Stimulated activated CD4-positive, alpha-beta T cell treated with anti-CD3 and anti-CD28 coated beads, Interleukin-4, amount 100 ng/mL, for 24 hours (primary cell): ENCODE results near the gene ATP8B4.
A peak's percentile ranks its signal among the peaks of the same experiment; 100 is the strongest.
"Not testable (repeated sequence)": the region's sequence is repeated elsewhere in the genome, so short reads cannot be mapped to it uniquely, and the experiment has no call there.

Source experiments
- DNase-seq: peaks from one replicate; pipeline ENCODE4 v3.0.0-alpha.2; 2020

The ATP8B4 gene

DNA sequence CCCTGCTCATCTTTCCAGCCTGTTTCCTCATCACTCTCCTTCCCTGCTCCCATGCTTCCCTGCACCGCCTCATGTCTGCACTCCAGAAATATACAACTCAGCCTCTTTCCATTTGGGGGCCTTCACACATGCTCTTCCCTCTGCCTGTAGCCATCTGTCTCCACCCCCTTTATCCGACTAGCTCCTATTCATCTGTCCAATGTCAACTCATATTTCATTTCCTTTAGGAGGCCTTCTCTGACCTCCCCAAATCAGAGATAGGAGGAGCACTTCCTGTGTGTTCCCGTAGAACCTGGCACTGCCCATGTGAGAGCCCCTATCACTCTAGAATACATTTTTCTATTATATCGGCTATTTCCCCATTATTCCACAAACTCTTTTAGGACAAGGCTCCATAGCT is 10.6 kb downstream of the ATP8B4 start:
- DNase-seq, result no peak

GRCh38 chr15:50107591-50108408 is 11.2 kb downstream of the ATP8B4 start:
- no peak for DNase-seq

DNA sequence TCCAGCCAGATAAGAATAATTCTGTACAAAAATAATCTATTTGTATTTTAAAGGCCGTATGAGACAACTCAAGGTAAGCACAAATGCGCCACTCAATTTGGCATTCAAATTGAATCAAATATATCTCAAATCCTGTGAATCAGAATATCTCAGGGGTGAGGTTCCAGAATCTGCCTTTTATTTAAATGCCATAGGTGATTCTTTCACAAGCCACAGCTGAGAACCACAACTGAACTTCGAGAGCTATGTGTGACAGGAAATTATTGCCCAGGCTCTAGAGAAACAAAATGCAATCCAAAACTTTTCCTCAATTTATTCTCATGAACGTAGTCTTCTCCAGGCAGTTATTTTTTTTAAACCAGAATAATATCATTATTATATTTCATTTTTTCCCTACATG is 11.9 kb downstream of the ATP8B4 start:
- DNase-seq, result no peak

DNA sequence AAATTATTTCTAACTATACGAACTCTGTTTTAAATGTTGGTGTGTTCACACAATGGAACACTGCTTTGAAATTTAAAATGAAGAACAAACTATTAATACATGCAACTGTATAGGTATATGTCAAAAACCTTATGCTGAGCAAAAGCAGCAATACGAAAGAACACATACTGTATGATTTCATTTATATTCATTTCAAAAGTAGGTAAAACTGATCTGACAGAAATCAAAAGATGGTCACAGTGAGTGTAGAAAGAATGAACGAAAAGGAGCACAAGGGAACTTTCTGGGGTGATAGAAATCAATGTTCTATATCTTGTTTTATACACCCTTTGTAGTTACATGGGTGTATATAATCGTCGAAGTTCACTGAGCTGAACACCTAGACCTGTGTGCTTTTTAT is 12.6 kb downstream of the ATP8B4 start:
- DNase-seq, result no peak

- no peak for DNase-seq
These were observed 18.5 kb downstream of the ATP8B4 start for GRCh38 chr15:50100486-50100885.

GRCh38 chr15:50098545-50098944 is 20.5 kb downstream of the ATP8B4 start:
- DNase-seq, result no peak

- no peak for DNase-seq
These were observed 22.9 kb downstream of the ATP8B4 start for GRCh38 chr15:50095938-50096821.

- not testable (repeated sequence) for DNase-seq
These were observed 29.6 kb downstream of the ATP8B4 start for GRCh38 chr15:50089386-50089785.

- no peak for DNase-seq
These were observed 34.1 kb downstream of the ATP8B4 start for GRCh38 chr15:50084932-50085331.

DNA sequence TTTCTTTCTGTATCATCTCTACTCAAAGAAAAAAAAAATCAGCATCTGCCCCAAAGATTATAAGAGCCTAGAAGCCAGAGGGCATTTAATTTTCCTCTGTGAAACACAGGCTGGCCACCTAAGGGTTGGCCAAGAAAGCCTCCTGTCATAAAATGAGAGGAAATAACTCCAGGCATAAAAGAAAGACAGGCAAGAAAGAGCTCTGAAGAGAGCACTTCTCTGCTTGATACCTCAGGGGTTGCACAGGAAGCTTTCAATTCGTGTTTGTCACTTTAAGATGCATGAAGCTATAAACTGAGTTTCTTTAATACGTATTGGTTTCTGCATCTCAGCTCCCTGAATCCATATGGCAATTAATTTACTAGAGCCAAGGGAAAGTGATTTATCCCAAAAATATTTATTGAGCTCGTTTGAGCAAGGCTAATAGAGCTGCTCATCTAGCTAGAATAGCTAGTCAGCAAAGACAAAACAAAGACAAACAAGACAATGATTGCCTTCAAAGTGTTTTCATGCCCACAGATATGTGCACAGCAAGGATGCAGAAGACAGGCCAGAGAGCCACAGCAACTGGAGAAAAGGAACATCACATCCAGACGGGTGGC is 35.5 kb downstream of the ATP8B4 start:
- no peak for DNase-seq

GRCh38 chr15:50082066-50082465 is 37.0 kb downstream of the ATP8B4 start:
- no peak for DNase-seq

DNA sequence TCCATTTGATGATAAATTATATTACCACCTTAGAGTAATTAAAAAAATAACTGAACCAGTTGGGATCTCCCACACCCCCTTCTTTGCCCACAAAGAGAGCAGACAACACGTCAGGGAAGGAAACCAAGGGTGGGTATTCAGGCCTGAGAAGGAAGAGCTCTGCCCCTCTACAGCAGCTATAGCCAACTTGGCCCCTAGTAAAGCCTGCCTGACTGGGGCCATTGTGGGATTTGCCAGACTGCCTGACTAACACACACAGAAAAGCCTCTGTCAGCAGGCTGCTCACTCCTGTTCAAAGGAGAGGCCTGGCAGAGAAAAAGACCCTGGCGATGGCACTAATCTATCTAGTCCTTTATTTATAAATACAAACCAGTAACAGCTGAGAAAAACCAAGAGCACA is 41.4 kb downstream of the ATP8B4 start:
- DNase-seq, result no peak

GRCh38 chr15:50077176-50077575 is 41.9 kb downstream of the ATP8B4 start:
- DNase-seq, result no peak

GRCh38 chr15:50075319-50075718 is 43.7 kb downstream of the ATP8B4 start:
- DNase-seq, result no peak

DNA sequence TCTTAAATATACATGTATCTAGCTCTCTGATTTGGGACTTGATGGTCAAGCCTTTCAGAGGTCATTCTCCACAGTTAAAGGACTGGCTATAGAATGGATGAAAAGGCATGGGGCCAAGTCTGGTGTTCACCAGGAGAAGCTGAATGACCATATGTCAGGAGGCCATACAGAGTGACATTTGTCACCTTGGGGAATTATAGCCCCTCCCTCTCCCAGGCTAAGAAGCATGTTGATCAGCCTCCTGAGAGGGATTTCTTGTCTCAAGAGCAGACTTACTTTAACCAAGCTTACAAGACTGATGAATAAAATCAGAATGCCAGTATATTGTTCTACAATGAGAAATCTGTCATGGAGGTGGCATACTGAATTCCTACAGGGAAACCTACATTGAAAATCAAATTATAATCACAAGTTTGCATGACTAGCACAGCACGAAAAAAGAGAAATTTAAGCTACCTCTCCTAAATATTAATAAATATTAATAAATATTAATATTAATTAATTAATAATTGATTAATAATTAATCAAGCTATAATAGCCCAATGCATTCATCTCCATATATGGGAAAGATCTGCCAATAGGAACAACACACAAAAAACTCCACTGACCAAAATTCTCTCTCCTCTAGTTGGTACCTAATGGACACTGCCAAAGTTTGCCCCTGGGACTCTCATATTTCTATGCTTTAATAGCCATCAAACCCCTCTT is 47.3 kb downstream of the ATP8B4 start:
- DNase-seq, result no peak

- no peak for DNase-seq
These were observed 51.0 kb downstream of the ATP8B4 start for GRCh38 chr15:50068016-50068415.

DNA sequence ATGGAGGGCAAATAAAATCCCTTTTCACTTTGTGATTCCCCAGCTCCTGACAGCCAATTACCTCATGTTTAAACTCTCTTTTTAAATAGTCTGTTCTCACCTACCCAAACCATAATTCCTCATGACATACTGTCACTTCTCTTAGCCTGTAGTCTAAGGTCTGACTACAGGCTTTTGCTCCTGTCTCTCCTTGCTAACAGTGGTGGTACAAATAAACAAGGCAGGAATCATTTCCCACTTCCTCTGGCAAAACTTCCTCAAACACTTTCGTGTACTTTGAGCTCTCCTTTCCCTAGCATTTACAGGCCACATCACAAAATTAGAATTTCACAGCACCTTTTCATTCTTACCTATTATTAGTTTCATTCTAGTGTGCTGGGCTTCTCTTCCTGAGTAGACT is 51.8 kb downstream of the ATP8B4 start:
- DNase-seq, result no peak

DNA sequence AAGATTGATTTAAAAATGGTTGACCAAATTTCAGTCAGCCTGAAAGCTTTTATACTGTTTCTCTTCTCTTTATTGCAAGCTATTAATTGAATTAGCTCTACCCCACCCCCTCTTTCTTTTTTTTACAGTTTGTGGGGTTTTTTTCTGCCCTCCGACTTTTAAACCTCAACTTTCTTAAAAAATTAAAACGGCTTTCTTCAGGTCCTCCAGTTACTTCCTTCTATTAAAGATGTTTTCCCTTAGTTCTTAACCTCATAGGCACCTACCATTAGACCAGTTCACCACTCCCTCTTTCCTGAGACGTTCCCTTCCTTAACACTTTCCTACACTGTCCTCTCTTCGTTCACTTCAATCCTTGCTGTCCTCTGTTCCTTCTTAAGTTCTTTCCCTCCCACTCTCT is 52.4 kb downstream of the ATP8B4 start:
- no peak for DNase-seq

GRCh38 chr15:50066202-50066601 is 52.8 kb downstream of the ATP8B4 start:
- DNase-seq, result peak; percentile 17

DNA sequence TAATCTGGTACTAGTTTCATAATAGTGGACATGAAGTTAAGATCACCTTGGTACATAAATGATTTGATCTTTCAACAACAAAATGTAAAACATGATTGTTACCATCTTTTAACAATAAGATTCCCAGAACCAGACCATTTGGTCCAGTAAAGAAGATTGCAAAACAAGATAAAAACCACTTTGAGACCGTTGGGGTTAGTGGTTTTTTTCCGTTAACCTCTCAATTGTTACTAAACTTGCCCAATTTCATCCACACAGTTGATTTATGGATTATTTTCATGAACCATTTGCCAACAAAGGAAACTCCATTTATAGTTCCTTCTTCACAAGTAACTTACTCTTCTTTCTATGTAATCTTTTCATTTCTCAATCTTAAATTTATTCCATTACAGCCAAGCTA is 53.8 kb downstream of the ATP8B4 start:
- DNase-seq, result no peak

GRCh38 chr15:50064673-50065072 is 54.4 kb downstream of the ATP8B4 start:
- no peak for DNase-seq

- no peak for DNase-seq
These were observed 55.8 kb downstream of the ATP8B4 start for GRCh38 chr15:50063226-50063625.

DNA sequence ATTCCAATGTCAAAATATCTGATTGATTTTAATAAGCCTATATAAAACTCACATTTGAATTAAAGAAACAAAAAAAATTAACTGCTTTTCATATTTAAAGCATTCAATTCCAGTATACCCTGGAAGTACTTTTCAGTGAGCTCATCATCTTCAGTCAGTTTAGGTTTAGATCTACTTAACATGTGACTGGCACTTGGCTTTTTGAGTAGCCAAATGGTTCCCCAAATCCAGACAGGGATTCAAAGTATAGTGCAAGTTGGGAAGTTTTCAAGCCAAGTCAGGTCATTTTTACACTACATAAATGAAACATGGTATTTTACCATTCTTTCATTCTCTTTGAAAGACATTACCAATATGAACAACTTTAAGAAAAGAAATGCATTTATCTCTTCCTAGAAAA is 57.5 kb downstream of the ATP8B4 start:
- DNase-seq, result no peak
